K562 (cell line): ENCODE measurements around the gene SHANK3.

Experiments used
- CBFB ChIP-seq: sonication (generic); formaldehyde crosslinking; IDR thresholded peaks from 2 replicates; pipeline ENCODE4 v1.4.0; 2020; ENCODE audit warnings: mild to moderate bottlenecking, missing genetic modification reagents
- MEF2A ChIP-seq: IDR thresholded peaks from 2 replicates; pipeline ENCODE4 v1.6.1; 2011; ENCODE audit warnings: low read depth, mild to moderate bottlenecking, low read length, moderate library complexity; ENCODE audit not compliant: control insufficient read depth
- NFYB ChIP-seq: IDR thresholded peaks from 2 replicates; pipeline ENCODE4 v1.6.1; 2011; ENCODE audit warnings: mild to moderate bottlenecking, moderate library complexity; ENCODE audit not compliant: insufficient read length; ENCODE audit errors: extremely low read depth
- YY1 ChIP-seq, 3 experiments: IDR thresholded peaks; 2 replicates each; pipeline ENCODE4 v1.6.1; 2011; ENCODE audit warnings: low read length in 2 of 3, mild to moderate bottlenecking in 2 of 3, moderate library complexity in 2 of 3, borderline replicate concordance in 1 of 3, control low read depth in 1 of 3, low read depth in 1 of 3; ENCODE audit not compliant: insufficient read depth in 3 of 3, insufficient replicate concordance in 2 of 3, control insufficient read depth in 1 of 3, insufficient read length in 1 of 3; ENCODE audit errors: extremely low read depth in 1 of 3
- TF ChIP-seq, protein P1 (sequence below), 3 experiments: IDR thresholded peaks in 2 of 3; conservative IDR thresholded peaks in 1 of 3; 2 replicates each; pipeline ENCODE4 v1.5.1; 2011 to 2012; ENCODE audit warnings: low read length in 3 of 3, mild to moderate bottlenecking in 3 of 3, control low read depth in 2 of 3, improper control_type of control experiment in 1 of 3, inconsistent platforms in 1 of 3, low read depth in 1 of 3, mixed read lengths in 1 of 3, moderate library complexity in 1 of 3; ENCODE audit not compliant: insufficient read depth in 2 of 3
- TF ChIP-seq, protein P2 (sequence below): sonication (generic); formaldehyde crosslinking; IDR thresholded peaks from 2 replicates; pipeline ENCODE4 v1.9.0; 2022; ENCODE audit warnings: mild to moderate bottlenecking, missing genetic modification reagents

DNA sequence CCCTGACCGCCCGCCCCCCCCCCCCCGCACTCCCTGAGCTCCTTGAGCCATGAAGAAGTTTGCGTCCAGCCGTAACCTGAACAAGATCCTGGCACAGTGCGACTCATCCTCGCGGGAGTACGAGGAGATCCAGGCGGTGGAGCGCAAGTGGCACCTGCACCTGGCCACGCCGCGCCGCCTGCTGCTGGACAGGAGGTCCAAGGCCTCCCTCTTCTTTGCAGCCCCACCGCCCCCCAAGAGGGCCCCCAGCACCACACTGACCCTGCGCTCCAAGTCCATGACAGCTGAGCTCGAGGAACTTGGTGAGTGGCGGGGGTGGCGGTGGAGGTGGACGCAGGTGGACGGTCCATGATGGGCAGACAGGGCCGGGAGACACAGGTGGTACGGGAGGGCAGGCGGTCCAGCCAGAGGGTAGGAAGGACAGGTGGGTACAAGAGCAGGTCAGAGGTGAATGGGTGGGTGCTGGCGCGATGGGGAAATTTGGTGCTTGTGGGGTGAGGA lies 33.3 kb downstream of the SHANK3 start:
- TF ChIP-seq, protein P1, sequence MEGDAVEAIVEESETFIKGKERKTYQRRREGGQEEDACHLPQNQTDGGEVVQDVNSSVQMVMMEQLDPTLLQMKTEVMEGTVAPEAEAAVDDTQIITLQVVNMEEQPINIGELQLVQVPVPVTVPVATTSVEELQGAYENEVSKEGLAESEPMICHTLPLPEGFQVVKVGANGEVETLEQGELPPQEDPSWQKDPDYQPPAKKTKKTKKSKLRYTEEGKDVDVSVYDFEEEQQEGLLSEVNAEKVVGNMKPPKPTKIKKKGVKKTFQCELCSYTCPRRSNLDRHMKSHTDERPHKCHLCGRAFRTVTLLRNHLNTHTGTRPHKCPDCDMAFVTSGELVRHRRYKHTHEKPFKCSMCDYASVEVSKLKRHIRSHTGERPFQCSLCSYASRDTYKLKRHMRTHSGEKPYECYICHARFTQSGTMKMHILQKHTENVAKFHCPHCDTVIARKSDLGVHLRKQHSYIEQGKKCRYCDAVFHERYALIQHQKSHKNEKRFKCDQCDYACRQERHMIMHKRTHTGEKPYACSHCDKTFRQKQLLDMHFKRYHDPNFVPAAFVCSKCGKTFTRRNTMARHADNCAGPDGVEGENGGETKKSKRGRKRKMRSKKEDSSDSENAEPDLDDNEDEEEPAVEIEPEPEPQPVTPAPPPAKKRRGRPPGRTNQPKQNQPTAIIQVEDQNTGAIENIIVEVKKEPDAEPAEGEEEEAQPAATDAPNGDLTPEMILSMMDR (IDR thresholded peaks at IDR 0.05 in 2 of 3, conservative IDR thresholded peaks at IDR 0.05 in 1 of 3; ENCODE audit: insufficient read depth in 2 of 3, low read depth in 1 of 3, low read length in 3 of 3), result no peak
- TF ChIP-seq, protein P2, sequence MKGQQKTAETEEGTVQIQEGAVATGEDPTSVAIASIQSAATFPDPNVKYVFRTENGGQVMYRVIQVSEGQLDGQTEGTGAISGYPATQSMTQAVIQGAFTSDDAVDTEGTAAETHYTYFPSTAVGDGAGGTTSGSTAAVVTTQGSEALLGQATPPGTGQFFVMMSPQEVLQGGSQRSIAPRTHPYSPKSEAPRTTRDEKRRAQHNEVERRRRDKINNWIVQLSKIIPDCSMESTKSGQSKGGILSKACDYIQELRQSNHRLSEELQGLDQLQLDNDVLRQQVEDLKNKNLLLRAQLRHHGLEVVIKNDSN (CRISPR knock-in tag), result no peak
- no peak for TF ChIP-seq MEF2A
- no peak for TF ChIP-seq CBFB (CRISPR knock-in tag)
- no peak for TF ChIP-seq NFYB
- TF ChIP-seq YY1 (IDR thresholded peaks at IDR 0.05; ENCODE audit: borderline replicate concordance in 1 of 3, control insufficient read depth in 1 of 3, extremely low read depth in 1 of 3, insufficient read depth in 3 of 3, insufficient read length in 1 of 3, insufficient replicate concordance in 2 of 3, low read depth in 1 of 3, low read length in 2 of 3), result no peak
